Mesenchymal stem cell (in vitro differentiated cells and primary cell): Measurements from ENCODE around the gene KRTAP4-3.
"Not testable (repeated sequence)": the region's sequence is repeated elsewhere in the genome, so short reads cannot be mapped to it uniquely, and the experiment has no call there.

Experiments
- DNase-seq: peaks from one replicate; pipeline ENCODE4 v3.0.0-alpha.2; 2013
- H2AFZ ChIP-seq: one replicate; pipeline ENCODE4 v1.6.1; 2013; ENCODE audit warnings: low read depth, mild to moderate bottlenecking, control low read depth, inconsistent platforms, low read length, moderate library complexity
- H2AK5ac ChIP-seq: 2 replicates; pipeline ENCODE4 v1.6.1; 2013; ENCODE audit warnings: low read length, moderate library complexity, mild to moderate bottlenecking, inconsistent platforms; ENCODE audit not compliant: severe bottlenecking
- H2BK120ac ChIP-seq: one replicate; pipeline ENCODE4 v1.6.1; 2013; ENCODE audit warnings: low read depth, mild to moderate bottlenecking, inconsistent platforms, low read length, moderate library complexity
- H2BK12ac ChIP-seq, 2 experiments: one replicate each; pipeline ENCODE4 v1.6.1; 2013; ENCODE audit warnings: inconsistent platforms in 2 of 2, low read length in 2 of 2, mild to moderate bottlenecking in 2 of 2, moderate library complexity in 2 of 2, control low read depth in 1 of 2
- H2BK15ac ChIP-seq: one replicate; pipeline ENCODE4 v1.6.1; 2013; ENCODE audit warnings: mild to moderate bottlenecking, low read depth, inconsistent platforms; ENCODE audit not compliant: poor library complexity, severe bottlenecking
- H2BK5ac ChIP-seq: 2 replicates; pipeline ENCODE4 v1.6.1; 2013; ENCODE audit warnings: low read depth, mild to moderate bottlenecking, low read length, control low read depth, inconsistent platforms; ENCODE audit not compliant: poor library complexity, severe bottlenecking
- H3K14ac ChIP-seq, 2 experiments: one replicate each; pipeline ENCODE4 v1.6.1; 2013; ENCODE audit warnings: inconsistent platforms in 2 of 2, low read length in 2 of 2, control low read depth in 1 of 2, mild to moderate bottlenecking in 1 of 2, moderate library complexity in 1 of 2
- H3K18ac ChIP-seq, 2 experiments: one replicate each; pipeline ENCODE4 v1.6.1; 2013; ENCODE audit warnings: inconsistent platforms in 2 of 2, low read length in 2 of 2, control low read depth in 1 of 2, low read depth in 1 of 2, mild to moderate bottlenecking in 1 of 2
- H3K23ac ChIP-seq, 2 experiments: one replicate each; pipeline ENCODE4 v1.6.1; 2013; ENCODE audit warnings: inconsistent platforms in 2 of 2, low read length in 2 of 2, mild to moderate bottlenecking in 2 of 2, moderate library complexity in 2 of 2, control low read depth in 1 of 2
- H3K27ac ChIP-seq: 2 replicates; pipeline ENCODE4 v1.5.1; 2013; ENCODE audit warnings: mild to moderate bottlenecking, moderate library complexity, low read length, control low read depth, inconsistent platforms; ENCODE audit not compliant: poor library complexity, severe bottlenecking
- H3K27me3 ChIP-seq, 2 experiments: 2 replicates each; pipeline versions ENCODE4 v1.6.1 to v1.7.0; 2013; ENCODE audit warnings: low read length in 2 of 2, mild to moderate bottlenecking in 2 of 2, moderate library complexity in 2 of 2, control low read depth in 1 of 2, inconsistent platforms in 1 of 2; ENCODE audit not compliant: control insufficient read depth in 1 of 2, insufficient read depth in 1 of 2
- H3K36me3 ChIP-seq, 2 experiments: 2 replicates each; pipeline versions ENCODE4 v1.6.1 to v1.7.0; 2013; ENCODE audit warnings: low read length in 2 of 2, control low read depth in 1 of 2, inconsistent platforms in 1 of 2, low read depth in 1 of 2, mild to moderate bottlenecking in 1 of 2; ENCODE audit not compliant: insufficient read depth in 2 of 2, control insufficient read depth in 1 of 2
- H3K4ac ChIP-seq, 2 experiments: one replicate each; pipeline ENCODE4 v1.6.1; 2013; ENCODE audit warnings: inconsistent platforms in 2 of 2, low read length in 2 of 2, mild to moderate bottlenecking in 2 of 2, moderate library complexity in 2 of 2, control low read depth in 1 of 2, low read depth in 1 of 2
- H3K4me1 ChIP-seq: 2 replicates; pipeline ENCODE4 v1.6.1; 2013; ENCODE audit warnings: low read depth, low read length, control low read depth; ENCODE audit not compliant: control insufficient read depth, insufficient read depth
- H3K4me2 ChIP-seq: 2 replicates; pipeline ENCODE4 v1.6.1; 2013; ENCODE audit warnings: low read length, mild to moderate bottlenecking, inconsistent platforms; ENCODE audit not compliant: poor library complexity, severe bottlenecking
- H3K4me3 ChIP-seq, 2 experiments: 2 replicates each; pipeline versions ENCODE4 v1.5.1 to v1.7.0; 2013; ENCODE audit warnings: low read length in 2 of 2, mild to moderate bottlenecking in 2 of 2, control low read depth in 1 of 2, low read depth in 1 of 2; ENCODE audit not compliant: insufficient read depth in 1 of 2
- H3K79me1 ChIP-seq: replicated peaks from 2 replicates; pipeline ENCODE4 v1.6.1; 2013; ENCODE audit warnings: mild to moderate bottlenecking, control low read depth, low read length, inconsistent platforms; ENCODE audit not compliant: poor library complexity, severe bottlenecking
- H3K9ac ChIP-seq: 2 replicates; pipeline ENCODE4 v1.7.0; 2013; ENCODE audit warnings: mild to moderate bottlenecking, low read length, moderate library complexity
- H3K9me3 ChIP-seq: 2 replicates; pipeline ENCODE4 v1.7.0; 2013; ENCODE audit warnings: mild to moderate bottlenecking, low read length; ENCODE audit not compliant: control insufficient read depth
- H4K8ac ChIP-seq: one replicate; pipeline ENCODE4 v1.6.1; 2013; ENCODE audit warnings: inconsistent platforms, mild to moderate bottlenecking, low read length, moderate library complexity
- H4K91ac ChIP-seq: one replicate; pipeline ENCODE4 v1.6.1; 2013; ENCODE audit warnings: mild to moderate bottlenecking, low read length, inconsistent platforms
- WGBS: methylation state at CpG from one replicate; pipeline ENCODE4 v1.1.7; 2013; ENCODE audit warnings: mixed read lengths; 5-methylcytosine and 5-hydroxymethylcytosine counted together

KRTAP4-3 gene

GRCh38 chr17:41141361-41141760, 26.7 kb downstream of the KRTAP4-3 start:
- Histone ChIP-seq H3K9me3 (peaks cover 23% of the 10 kb centered on the region), H3K36me3 (peaks cover 0 to 6% of the 10 kb centered on the region in 2 experiments), H2BK5ac (peak overlapping the region; percentile 92), H3K4me1 (peaks cover 8% of the 10 kb centered on the region), H3K27ac (peak overlapping the region; percentile 96), H3K23ac (no peak overlapping the region), H2AFZ (no peak overlapping the region), H3K4ac (no peak overlapping the region), H2BK120ac (no peak overlapping the region), H2AK5ac (peak overlapping the region; percentile 87), H4K91ac (no peak overlapping the region), H4K8ac (no peak overlapping the region), H3K18ac (no peak overlapping the region), H3K4me3 (no peak overlapping the region), H3K4me2 (no peak overlapping the region), H2BK12ac (no peak overlapping the region), H3K27me3 (no peaks in the 10 kb centered on the region), H2BK15ac (no peak overlapping the region), H3K9ac (no peak overlapping the region), H3K14ac (no peak overlapping the region), H3K79me1 (no peaks in the 10 kb centered on the region)
- DNase-seq, result no peak

GRCh38 chr17:41140360-41141131, 27.5 kb downstream of the KRTAP4-3 start, which contains the start of gene KRTAP4-6:
Gene KRTAP4-6, minus strand, starts transcription at chr17:41140544. Its CDS starts 57 bp downstream, at chr17:41140487.
- peak; percentile 9 for DNase-seq
- Histone ChIP-seq H2AFZ (no peak within 1 kb of the TSS), H3K18ac (no peak within 1 kb of the TSS), H3K4ac (no peak within 1 kb of the TSS), H3K9me3 (peaks cover 23% of the 10 kb centered on the region), H3K36me3 (peaks cover 0 to 6% of the 10 kb centered on the region in 2 experiments), H3K9ac (no peak within 1 kb of the TSS), H3K27ac (peak within 1 kb of the TSS; percentile 96), H3K4me2 (no peak within 1 kb of the TSS), H3K27me3 (no peaks in the 10 kb centered on the region), H4K91ac (peak within 1 kb of the TSS; percentile 18), H2BK15ac (peak within 1 kb of the TSS; percentile 52), H2AK5ac (peak within 1 kb of the TSS; percentile 72), H2BK12ac (no peak within 1 kb of the TSS), H3K4me3 (peak within 1 kb of the TSS in 1 of 2 experiments; percentile 39), H4K8ac (no peak within 1 kb of the TSS), H3K4me1 (peaks cover 8% of the 10 kb centered on the region), H2BK120ac (no peak within 1 kb of the TSS), H3K14ac (no peak within 1 kb of the TSS), H2BK5ac (peak within 1 kb of the TSS; percentile 92), H3K79me1 (no peaks in the 10 kb centered on the region), H3K23ac (no peak within 1 kb of the TSS)
- WGBS, result 84% methylated on average over 5 of the region's 6 CpGs

GRCh38 chr17:41139865-41140264, 28.2 kb downstream of the KRTAP4-3 start:
- H2AK5ac ChIP-seq, result peak overlapping the region; percentile 31
- H3K4me3 ChIP-seq, result peak overlapping the region in 1 of 2 experiments; percentile 39
- not testable (repeated sequence) for H2AFZ ChIP-seq, H3K18ac ChIP-seq, H3K14ac ChIP-seq, DNase-seq, H3K4ac ChIP-seq, H3K36me3 ChIP-seq, H3K4me1 ChIP-seq, H2BK12ac ChIP-seq, H3K27ac ChIP-seq, H3K27me3 ChIP-seq, H2BK120ac ChIP-seq, H3K9ac ChIP-seq, H4K8ac ChIP-seq, H3K79me1 ChIP-seq, H3K23ac ChIP-seq, H3K4me2 ChIP-seq, H2BK5ac ChIP-seq
- 90% methylated on average over 12 of the region's 12 CpGs for WGBS
- H2BK15ac ChIP-seq, result peak overlapping the region; percentile 52
- H3K9me3 ChIP-seq, result peaks cover 23% of the 10 kb centered on the region
- H4K91ac ChIP-seq, result peak overlapping the region; percentile 18

GRCh38 chr17:41133880-41134735, 33.9 kb downstream of the KRTAP4-3 start:
- no peaks in the 10 kb centered on the region for H3K79me1 ChIP-seq
- H2BK5ac ChIP-seq, result no peak overlapping the region
- H2BK12ac ChIP-seq, result no peak overlapping the region
- no peak overlapping the region for H3K14ac ChIP-seq
- H3K27me3 ChIP-seq, result no peaks in the 10 kb centered on the region
- H3K18ac ChIP-seq, result no peak overlapping the region
- H3K9me3 ChIP-seq, result peaks cover 5% of the 10 kb centered on the region
- no peak overlapping the region for H2AFZ ChIP-seq
- no peak for DNase-seq
- no peak overlapping the region for H3K9ac ChIP-seq
- no peaks in the 10 kb centered on the region for H3K4me1 ChIP-seq
- no peak overlapping the region for H3K4ac ChIP-seq
- no peak overlapping the region for H4K91ac ChIP-seq
- H3K27ac ChIP-seq, result no peak overlapping the region
- H3K4me2 ChIP-seq, result no peak overlapping the region
- H2BK15ac ChIP-seq, result no peak overlapping the region
- no peak overlapping the region for H2BK120ac ChIP-seq
- no peak overlapping the region for H3K4me3 ChIP-seq
- no peaks in the 10 kb centered on the region for H3K36me3 ChIP-seq
- H3K23ac ChIP-seq, result no peak overlapping the region
- no peak overlapping the region for H2AK5ac ChIP-seq
- 94% methylated on average over 2 of the region's 2 CpGs for WGBS
- H4K8ac ChIP-seq, result no peak overlapping the region
